Naive thymus-derived CD4-positive, alpha-beta T cell (primary cell): ENCODE data around the gene DAPK3. TPM values are rescaled to one million over a fixed set of nuclear protein-coding genes. Genes with fewer than 3 reads are reported as not detected.

Experiments used
- ATAC-seq: fragments of 150-1000 bp; cut with Tn5 transposase; 2 replicates; pipeline ENCODE4 v1.10.0; 2021; ENCODE audit warnings: mild to moderate bottlenecking, moderate library complexity
- CTCF ChIA-PET: fragments of 350-600 bp; sonication (Branson Sonifier 250); formaldehyde crosslinking; loops from one replicate; lab custom pipeline; 2021; ENCODE audit warnings: antibody characterized with exemption; lab: Charles Lee
- POLR2A ChIA-PET: fragments of 350-600 bp; sonication (Branson Sonifier 250); formaldehyde crosslinking; loops from one replicate; lab custom pipeline; 2021; ENCODE audit warnings: antibody characterized with exemption, inconsistent platforms; lab: Charles Lee
- DNase-seq, 9 donors: peaks; one replicate each; pipeline versions ENCODE4 v3.0.0 to v3.0.0-alpha.2; 2020 to 2022; ENCODE audit warnings: mixed read lengths in 1 of 9
- H3K27ac ChIP-seq: one replicate; pipeline ENCODE4 v1.7.0; 2013; ENCODE audit warnings: mild to moderate bottlenecking, low read depth, low read length, moderate library complexity
- H3K27me3 ChIP-seq, 2 donors: one replicate each; pipeline ENCODE4 v1.7.0; 2013; ENCODE audit warnings: low read length in 2 of 2, mild to moderate bottlenecking in 2 of 2, moderate library complexity in 2 of 2; ENCODE audit not compliant: control insufficient read depth in 2 of 2, insufficient read depth in 2 of 2
- H3K36me3 ChIP-seq, 3 experiments: 1 replicate in 2 of 3; 2 replicates in 1 of 3; pipeline ENCODE4 v1.7.0; 2013; ENCODE audit warnings: low read length in 3 of 3, mild to moderate bottlenecking in 3 of 3, moderate library complexity in 1 of 3; ENCODE audit not compliant: insufficient read depth in 3 of 3, control insufficient read depth in 2 of 3
- H3K4me1 ChIP-seq, 2 donors: one replicate each; pipeline ENCODE4 v1.7.0; 2013; ENCODE audit warnings: low read length in 2 of 2, mild to moderate bottlenecking in 2 of 2, moderate library complexity in 1 of 2; ENCODE audit not compliant: control insufficient read depth in 2 of 2, insufficient read depth in 2 of 2
- H3K4me3 ChIP-seq: 2 replicates; pipeline ENCODE4 v1.7.0; 2013; ENCODE audit warnings: mild to moderate bottlenecking, low read length
- H3K9me3 ChIP-seq, 3 experiments: 1 replicate in 2 of 3; 2 replicates in 1 of 3; pipeline ENCODE4 v1.7.0; 2013; ENCODE audit warnings: low read length in 3 of 3; ENCODE audit not compliant: control insufficient read depth in 2 of 3
- H3K27ac Mint-ChIP-seq, 9 donors: one replicate each; pipeline ENCODE4 v1.8.0; 2020 to 2022; ENCODE audit warnings: mixed read lengths in 9 of 9, mild to moderate bottlenecking in 8 of 9, moderate library complexity in 5 of 9, inconsistent platforms in 2 of 9
- H3K27me3 Mint-ChIP-seq, 5 donors: one replicate each; pipeline ENCODE4 v1.8.0; 2021 to 2022; ENCODE audit warnings: mixed read lengths in 5 of 5, mild to moderate bottlenecking in 1 of 5
- H3K36me3 Mint-ChIP-seq, 5 donors: one replicate each; pipeline ENCODE4 v1.8.0; 2020 to 2022; ENCODE audit warnings: mixed read lengths in 5 of 5, mild to moderate bottlenecking in 3 of 5, inconsistent platforms in 1 of 5
- H3K4me1 Mint-ChIP-seq, 7 donors: one replicate each; pipeline ENCODE4 v1.8.0; 2020 to 2022; ENCODE audit warnings: mixed read lengths in 7 of 7, mild to moderate bottlenecking in 3 of 7, inconsistent platforms in 1 of 7
- H3K4me3 Mint-ChIP-seq, 10 donors: one replicate each; pipeline ENCODE4 v1.8.0; 2020 to 2022; ENCODE audit warnings: mild to moderate bottlenecking in 10 of 10, mixed read lengths in 10 of 10, moderate library complexity in 6 of 10, inconsistent platforms in 2 of 10
- H3K9me3 Mint-ChIP-seq, 11 donors: one replicate each; pipeline ENCODE4 v1.8.0; 2020 to 2022; ENCODE audit warnings: mixed read lengths in 11 of 11, mild to moderate bottlenecking in 4 of 11, inconsistent platforms in 1 of 11, moderate library complexity in 1 of 11
- intact Hi-C, 2 donors: fragments of 100-400 bp; cut with micrococcal nuclease; formaldehyde crosslinking; loops; one replicate each; pipeline ENCODE4 v1.15.1; 2023
- polyA plus RNA-seq, 2 donors: library from polyadenylated mRNA; unstranded; fragments of 300-500 nt; fragmentation: Illumina TruSeq; gene quantifications; one replicate each; pipeline ENCODE4 v1.2.3, GENCODE V29; 2021
- total RNA-seq, 6 experiments: library from RNA in 5 of 6; stranded (reverse) in 5 of 6; gene quantifications; 1 replicate in 5 of 6; 2 replicates in 1 of 6; pipeline ENCODE4 v1.2.3 and lab custom pipeline; 2021 to 2026

The DAPK3 gene
- total and polyA plus RNA-seq, 7 experiments from 2014 or later = 18.2 to 40.3 (median 33.9) TPM

DNA sequence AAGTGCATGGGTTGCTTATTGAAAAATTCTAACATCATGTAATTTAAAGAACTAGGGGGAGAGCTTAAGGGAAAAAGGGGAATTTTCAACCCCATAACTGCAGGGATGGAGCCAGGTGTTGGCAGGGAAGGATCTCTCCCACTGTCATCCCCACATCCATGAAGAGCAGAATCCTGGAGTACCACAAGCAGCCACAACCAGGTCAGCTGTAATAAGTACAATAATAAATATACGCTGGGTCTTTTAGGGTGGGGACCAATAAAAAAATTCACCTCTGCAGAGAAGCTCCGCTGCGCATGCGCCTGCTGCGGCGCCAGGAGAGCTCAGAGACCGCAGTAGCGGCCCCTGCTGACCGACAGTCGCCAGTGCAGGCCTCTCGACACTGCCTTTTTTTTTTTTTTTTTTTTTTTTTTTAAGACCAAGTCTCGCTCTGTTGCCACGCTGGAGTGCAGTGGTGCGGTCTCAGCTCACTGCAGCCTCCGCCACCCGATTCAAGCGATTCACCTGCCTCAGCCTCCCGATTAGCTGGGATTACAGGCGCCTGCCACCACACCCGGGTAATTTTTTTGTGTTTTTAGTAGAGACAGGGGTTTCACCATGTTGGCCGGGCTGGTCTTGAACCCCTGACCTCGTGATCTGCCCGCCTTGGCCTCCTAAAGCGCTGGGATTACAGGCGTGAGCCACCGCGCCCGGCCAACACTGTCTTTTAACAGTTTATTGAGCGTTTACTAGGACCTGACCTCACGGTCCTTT, 16.9 kb upstream of the DAPK3 start:
- Histone ChIP-seq H3K4me1 (peaks cover 37% of the 10 kb centered on the region in 2 donors), H3K36me3 (peaks cover 11 to 24% (median 12%) of the 10 kb centered on the region in 3 experiments), H3K27ac (peak overlapping the region; percentile 63), H3K27me3 (no peaks in the 10 kb centered on the region), H3K4me3 (peak overlapping the region; percentile 98), H3K9me3 (no peaks in the 10 kb centered on the region)
- Mint-ChIP-seq H3K4me3 (peak overlapping the region; percentile 81 to 99 (median 96)), H3K9me3 (peaks cover 0 to 3% (median 0%) of the 10 kb centered on the region in 11 donors), H3K4me1 (peaks cover 28 to 51% (median 45%) of the 10 kb centered on the region in 7 donors), H3K27me3 (no peaks in the 10 kb centered on the region), H3K36me3 (peaks cover 4 to 21% (median 14%) of the 10 kb centered on the region in 5 donors), H3K27ac (peak overlapping the region; percentile 78 to 99 (median 87))
- intact Hi-C loops = loop anchor here (1.0 to 10.0 kb wide), 12 partner anchors 127 to 950 kb away; partner anchors contain the start of genes CHAF1A (in 2 of the 2), HDGFL2 (in 2 of the 2), YJU2 (in 2 of the 2) and ANKRD24 (in 1 of the 2)
- ATAC-seq = peak; percentile 72
- ChIA-PET POLR2A (interaction anchor here (0.6 to 1.8 kb wide), 11 partner anchors 9 to 952 kb away, joined by 3 to 19 read pairs (median 5); partner anchors contain the start of genes DAPK3, MRPL54, PIAS4 and ZBTB7A), CTCF (interaction anchor here (0.6 to 1.6 kb wide), 19 partner anchors 9 to 375 kb away, joined by 3 to 14 read pairs (median 4); partner anchors contain the start of genes APBA3, DAPK3, MRPL54 and PIAS4)
- DNase-seq = peak; percentile 81 to 92 (median 88)

DNA sequence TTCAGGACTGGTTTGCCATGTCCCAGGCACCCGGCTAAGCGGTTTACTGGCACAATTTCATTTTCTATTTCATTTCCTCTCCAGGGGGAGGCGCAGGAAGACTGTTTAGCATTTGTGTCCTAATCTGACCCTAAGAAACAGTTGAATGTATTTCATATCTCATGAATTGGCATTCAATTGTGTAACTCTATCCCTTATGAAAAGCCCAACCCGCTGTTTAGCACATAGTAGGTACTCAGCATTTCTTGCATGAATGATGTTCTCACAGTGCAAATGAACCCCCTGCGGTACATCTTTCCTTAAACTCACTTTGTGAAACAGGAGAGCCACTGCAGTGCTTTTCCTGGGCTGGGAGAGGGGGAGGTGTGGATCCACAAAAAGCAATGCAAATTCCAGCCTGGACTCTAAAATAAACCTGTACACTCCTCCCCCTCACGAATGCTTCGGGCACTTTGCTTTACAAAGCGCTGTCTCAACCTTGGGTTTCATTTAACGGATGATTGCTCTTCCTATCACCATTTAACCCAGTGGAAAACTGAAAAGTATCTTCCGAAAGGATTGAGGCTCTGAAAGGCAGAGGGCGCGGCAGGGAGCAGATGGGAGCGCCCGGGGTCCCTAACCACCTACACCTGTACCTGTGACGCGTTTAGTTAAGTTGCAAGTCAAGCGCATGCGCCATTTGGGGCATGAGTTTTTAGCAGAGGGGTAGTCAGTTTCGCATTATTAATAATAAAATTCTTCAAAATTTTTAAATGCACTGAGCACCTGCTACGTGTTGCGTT, 15.6 kb upstream of the DAPK3 start:
- H3K4me3 Mint-ChIP-seq = peak overlapping the region; percentile 91 to 99 (median 98)
- peaks cover 4 to 25% (median 18%) of the 10 kb centered on the region in 5 donors for H3K36me3 Mint-ChIP-seq
- H3K27me3 ChIP-seq = no peaks in the 10 kb centered on the region
- peak overlapping the region; percentile 98 for H3K4me3 ChIP-seq
- POLR2A ChIA-PET = interaction anchor here (0.7 to 2.9 kb wide), 9 partner anchors 9 to 486 kb away, joined by 3 to 44 read pairs (median 8); partner anchors contain the start of genes DAPK3, DOHH, PIAS4 and ZBTB7A
- peaks cover 32 to 57% (median 49%) of the 10 kb centered on the region in 7 donors for H3K4me1 Mint-ChIP-seq
- H3K9me3 Mint-ChIP-seq = peaks cover 0 to 3% (median 0%) of the 10 kb centered on the region in 11 donors
- no peaks in the 10 kb centered on the region for H3K27me3 Mint-ChIP-seq
- peak overlapping the region; percentile 87 to 99 (median 95) for H3K27ac Mint-ChIP-seq
- DNase-seq (peak in 8 of 9 donors; percentile 53 to 75 (median 66)), ATAC-seq (peak; percentile 28)
- intact Hi-C loops = loop anchor here (1.0 to 10.0 kb wide), 18 partner anchors 21 to 949 kb away; partner anchors contain the start of genes ANKRD24 (in 2 of the 2), CHAF1A (in 2 of the 2), HDGFL2 (in 2 of the 2) and SIRT6 (in 2 of the 2)
- H3K36me3 ChIP-seq = peaks cover 15 to 37% (median 21%) of the 10 kb centered on the region in 3 experiments
- CTCF ChIA-PET = interaction anchor here (0.8 to 3.1 kb wide), 9 partner anchors 11 to 334 kb away, joined by 3 to 16 read pairs (median 4); partner anchors contain the start of genes DAPK3 and PIAS4
- peak overlapping the region; percentile 63 for H3K27ac ChIP-seq
- H3K4me1 ChIP-seq = peaks cover 37 to 43% of the 10 kb centered on the region in 2 donors
- H3K9me3 ChIP-seq = no peaks in the 10 kb centered on the region

DNA sequence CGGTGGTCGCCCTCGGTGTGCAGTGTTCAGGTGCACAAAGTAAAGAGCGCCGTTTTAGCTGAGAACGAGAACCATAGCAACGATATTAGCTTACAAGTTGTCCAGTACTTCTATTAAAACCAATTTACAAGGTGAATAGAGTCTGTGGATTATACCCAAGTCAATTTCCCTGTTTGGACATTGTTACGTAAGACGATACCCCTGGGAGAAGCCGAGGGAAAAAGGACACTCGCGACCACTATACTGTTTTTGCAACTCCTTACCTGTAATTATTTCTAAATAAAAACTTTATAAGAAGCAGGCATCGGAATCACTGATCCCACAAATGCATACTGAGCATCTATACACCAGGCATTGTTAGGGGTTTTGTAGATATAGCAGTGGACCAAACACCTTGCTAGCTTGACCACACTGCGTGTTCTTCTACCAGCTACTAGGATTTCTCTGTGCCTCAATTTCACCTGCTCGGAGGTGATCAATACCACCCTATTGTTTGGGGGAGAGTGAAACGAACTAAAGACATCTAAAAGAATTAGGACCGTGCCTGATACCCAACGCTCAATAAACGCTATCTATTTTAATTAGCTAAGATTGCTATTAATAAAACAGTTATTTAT, 14.9 kb upstream of the DAPK3 start:
- Histone ChIP-seq H3K9me3 (no peaks in the 10 kb centered on the region), H3K4me3 (peak overlapping the region; percentile 98), H3K27me3 (no peaks in the 10 kb centered on the region), H3K27ac (peak overlapping the region; percentile 63), H3K36me3 (peaks cover 22 to 44% (median 28%) of the 10 kb centered on the region in 3 experiments), H3K4me1 (peaks cover 37 to 43% of the 10 kb centered on the region in 2 donors)
- no peak for DNase-seq
- ChIA-PET CTCF (interaction anchor here (0.6 to 3.1 kb wide), 14 partner anchors 10 to 652 kb away, joined by 3 to 16 read pairs (median 4); partner anchors contain the start of genes DAPK3, MRPL54 and PIAS4), POLR2A (interaction anchor here (0.6 to 2.9 kb wide), 23 partner anchors 8 to 485 kb away, joined by 3 to 44 read pairs (median 4); partner anchors contain the start of genes DAPK3, DOHH, MRPL54 and PIAS4)
- ATAC-seq = no peak
- Mint-ChIP-seq H3K27me3 (no peaks in the 10 kb centered on the region), H3K4me3 (peak overlapping the region; percentile 91 to 99 (median 98)), H3K9me3 (peaks cover 0 to 1% (median 0%) of the 10 kb centered on the region in 11 donors), H3K36me3 (peaks cover 4 to 28% (median 21%) of the 10 kb centered on the region in 5 donors), H3K27ac (peak overlapping the region; percentile 93 to 99 (median 96)), H3K4me1 (peaks cover 32 to 59% (median 51%) of the 10 kb centered on the region in 7 donors)
- intact Hi-C loops = loop anchor here (1.0 to 10.0 kb wide), 20 partner anchors 14 to 948 kb away; partner anchors contain the start of genes ANKRD24 (in 2 of the 2), CHAF1A (in 2 of the 2), DAPK3 (in 2 of the 2) and HDGFL2 (in 2 of the 2)

DNA sequence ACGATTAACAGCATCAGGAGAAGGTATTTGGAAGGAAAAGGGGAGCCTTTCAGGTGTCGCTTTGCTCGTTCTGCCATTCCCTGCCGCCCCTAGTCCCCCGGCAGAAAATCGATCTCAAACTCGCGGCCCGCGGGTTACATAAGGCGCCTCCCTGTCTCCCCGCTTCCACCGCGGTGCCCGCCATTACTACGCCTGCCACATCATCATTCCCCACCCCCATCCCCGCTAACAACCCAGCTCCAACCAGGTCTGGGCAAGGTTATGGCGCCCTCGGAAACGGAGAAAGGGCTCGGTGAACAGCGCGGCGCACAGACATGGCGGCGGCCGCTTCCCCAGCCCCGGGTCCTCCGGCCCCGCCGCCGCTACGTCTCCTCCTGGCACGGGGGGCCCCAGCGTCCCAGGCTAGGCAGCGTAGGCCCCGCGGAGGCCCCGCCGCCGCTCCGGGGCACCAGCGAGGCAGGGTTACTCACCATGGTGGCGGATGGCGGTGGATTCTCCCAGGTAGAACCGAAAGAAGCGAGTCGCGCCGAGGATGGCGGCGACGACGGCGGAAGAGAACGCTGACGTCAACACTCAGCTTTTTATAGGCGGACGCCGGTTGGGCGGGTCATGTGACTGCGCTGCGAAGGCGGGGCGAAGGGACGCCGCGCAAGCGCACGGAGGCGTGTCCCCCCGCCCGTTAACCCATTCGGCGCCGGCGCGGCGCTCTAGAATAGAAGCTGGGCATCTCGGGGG, 14.2 kb upstream of the DAPK3 start, which contains the start of gene EEF2:
Gene EEF2, minus strand, starts transcription at position 556 of the 735 bp plus-strand sequence. Its CDS starts 83 bp downstream, at position 473.
- intact Hi-C loops = loop anchor here (1.0 to 10.0 kb wide), 11 partner anchors 14 to 948 kb away; partner anchors contain the start of genes DAPK3 (in 2 of the 2), HDGFL2 (in 2 of the 2), ZBTB7A (in 2 of the 2) and APBA3 (in 1 of the 2)
- peaks cover 30 to 57% (median 48%) of the 10 kb centered on the region in 7 donors for H3K4me1 Mint-ChIP-seq
- no peaks in the 10 kb centered on the region for H3K9me3 ChIP-seq
- peak within 1 kb of the TSS; percentile 93 to 99 (median 96) for H3K27ac Mint-ChIP-seq
- peaks cover 25 to 51% (median 34%) of the 10 kb centered on the region in 3 experiments for H3K36me3 ChIP-seq
- peak within 1 kb of the TSS; percentile 98 for H3K4me3 ChIP-seq
- peak within 1 kb of the TSS; percentile 87 for H3K27ac ChIP-seq
- H3K4me1 ChIP-seq = peaks cover 37 to 43% of the 10 kb centered on the region in 2 donors
- no peaks in the 10 kb centered on the region for H3K27me3 ChIP-seq
- CTCF ChIA-PET = interaction anchor here (0.6 to 3.1 kb wide), 14 partner anchors 10 to 652 kb away, joined by 3 to 16 read pairs (median 4); partner anchors contain the start of genes DAPK3, MRPL54 and PIAS4
- H3K9me3 Mint-ChIP-seq = no peaks in the 10 kb centered on the region
- peak within 1 kb of the TSS; percentile 91 to 99 (median 98) for H3K4me3 Mint-ChIP-seq
- no peaks in the 10 kb centered on the region for H3K27me3 Mint-ChIP-seq
- POLR2A ChIA-PET = interaction anchor here (0.6 to 2.9 kb wide), 24 partner anchors 8 to 484 kb away, joined by 3 to 44 read pairs (median 4); partner anchors contain the start of genes DAPK3, DOHH, MRPL54 and PIAS4
- ATAC-seq (peak; percentile 72), DNase-seq (peak; percentile 89 to 96 (median 93))
- H3K36me3 Mint-ChIP-seq = peaks cover 4 to 28% (median 21%) of the 10 kb centered on the region in 5 donors

DNA sequence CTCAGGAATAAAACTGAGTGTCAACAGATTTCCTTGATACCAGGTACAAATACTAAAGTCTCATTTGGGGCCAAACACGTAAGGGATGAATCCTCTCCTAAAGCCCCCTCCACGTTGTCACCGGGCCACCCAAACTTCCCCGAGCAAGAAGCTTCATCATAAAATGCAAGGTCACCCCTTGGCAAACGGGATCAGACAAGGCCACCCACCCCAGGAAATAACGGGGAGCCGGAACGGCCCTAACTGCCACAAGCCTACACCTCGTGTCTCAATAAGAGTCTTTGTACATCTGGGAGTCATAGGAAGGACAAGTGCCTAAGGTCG, 13.6 kb upstream of the DAPK3 start:
- Mint-ChIP-seq H3K4me3 (peak overlapping the region; percentile 91 to 99 (median 98)), H3K36me3 (peaks cover 4 to 32% (median 21%) of the 10 kb centered on the region in 5 donors), H3K27ac (peak overlapping the region; percentile 93 to 99 (median 96)), H3K4me1 (peaks cover 30 to 55% (median 45%) of the 10 kb centered on the region in 7 donors), H3K9me3 (no peaks in the 10 kb centered on the region), H3K27me3 (no peaks in the 10 kb centered on the region)
- Histone ChIP-seq H3K9me3 (no peaks in the 10 kb centered on the region), H3K27ac (peak overlapping the region; percentile 87), H3K4me3 (peak overlapping the region; percentile 98), H3K4me1 (peaks cover 37 to 43% of the 10 kb centered on the region in 2 donors), H3K27me3 (no peaks in the 10 kb centered on the region), H3K36me3 (peaks cover 29 to 56% (median 35%) of the 10 kb centered on the region in 3 experiments)
- intact Hi-C loops = loop anchor here in 1 of 2 donors (10.0 kb wide), 1 partner anchor 480 kb away; the partner anchor contains the start of genes DOHH and FZR1
- CTCF ChIA-PET = interaction anchor here (3.1 kb wide), 1 partner anchor 156 kb away, joined by 16 read pairs; no protein-coding TSS in a partner anchor
- POLR2A ChIA-PET = interaction anchor here (0.5 to 2.9 kb wide), 12 partner anchors 9 to 484 kb away, joined by 3 to 44 read pairs (median 8); partner anchors contain the start of genes DAPK3, DOHH, MRPL54 and PIAS4
- no peak for ATAC-seq
- DNase-seq = peak in 1 of 9 donors; percentile 36
